Measurements from ENCODE around the gene WDR41. TPM values are rescaled to one million over a fixed set of nuclear protein-coding genes. Genes with fewer than 3 reads are reported as not detected.
"Not testable (repeated sequence)": the region's sequence is repeated elsewhere in the genome, so short reads cannot be mapped to it uniquely, and the experiment has no call there.

Gene WDR41
- total and polyA plus RNA-seq, 8 donors, result 11.4 to 103 (median 35.7) TPM

DNA sequence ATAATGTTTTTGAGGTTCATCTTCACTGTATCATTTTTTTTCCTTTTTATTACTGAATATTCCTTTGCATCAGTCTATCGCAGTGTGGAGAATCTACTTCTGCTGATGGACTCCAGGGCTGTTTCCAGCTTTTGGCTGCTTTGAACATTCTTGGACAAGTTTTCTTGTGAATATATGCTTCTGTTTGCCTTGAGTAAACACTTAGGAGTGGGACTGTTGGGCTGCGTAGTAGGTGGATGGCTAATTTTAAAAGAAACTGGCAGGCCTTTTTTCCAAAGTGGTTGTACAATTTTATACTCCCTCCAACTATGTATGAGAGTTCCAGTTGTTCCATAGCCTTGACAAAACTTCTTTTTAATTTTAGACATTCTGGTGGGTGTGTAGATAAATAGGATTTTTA is 102.4 kb downstream of the WDR41 start:
- TF ChIP-seq EP300 (IDR thresholded peaks at IDR 0.05) (no peak), POLR2AphosphoS5 (IDR thresholded peaks at IDR 0.05) (no peak), CTCF (IDR thresholded peaks at IDR 0.05) (no peak), POLR2A (IDR thresholded peaks at IDR 0.05) (no peak)
- intact Hi-C loops (cut with DNase I; ENCODE audit: low total_unique reads), result no loop called here
- H3K36me3 ChIP-seq, result no peaks in the 10 kb centered on the region
- H3K4me1 ChIP-seq, result peaks cover 0 to 21% (median 5%) of the 10 kb centered on the region in 4 donors
- H3K27me3 ChIP-seq, result no peaks in the 10 kb centered on the region
- peak overlapping the region in 1 of 5 donors; percentile 44 for H3K27ac ChIP-seq
- no peaks in the 10 kb centered on the region for H3K9me3 ChIP-seq
- no peak overlapping the region for H3K4me3 ChIP-seq
- WGBS, 5 donors, result 42 to 62% (median 52%) methylated on average over 2 of the region's 2 CpGs
- peak in 1 of 2 donors; percentile 34 for DNase-seq

DNA sequence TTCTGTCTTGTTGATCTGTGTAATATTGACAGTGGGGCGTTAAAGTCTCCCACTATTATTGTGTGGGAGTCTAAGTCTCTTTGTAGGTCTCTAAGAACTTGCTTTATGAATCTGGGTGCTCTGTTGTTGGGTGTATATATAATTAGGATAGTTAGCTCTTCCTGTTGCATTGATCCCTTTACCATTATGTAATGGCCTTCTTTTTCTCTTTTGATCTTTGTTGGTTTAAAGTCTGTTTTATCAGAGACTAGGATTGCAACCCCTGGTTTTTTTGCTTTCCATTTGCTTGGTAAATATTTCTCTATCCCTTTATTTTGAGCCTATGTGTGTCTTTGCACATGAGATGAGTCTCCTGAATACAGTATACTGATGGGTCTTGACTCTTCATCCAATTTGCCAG is 105.8 kb downstream of the WDR41 start:
- H3K27ac ChIP-seq; intact Hi-C loops (cut with DNase I; ENCODE audit: low total_unique reads); H3K36me3 ChIP-seq; H3K27me3 ChIP-seq; H3K4me3 ChIP-seq; DNase-seq; H3K9me3 ChIP-seq: not testable (repeated sequence)
- peaks cover 0 to 21% (median 5%) of the 10 kb centered on the region in 4 donors for H3K4me1 ChIP-seq
- 96 to 100% (median 98%) methylated on average over 1 of the region's 1 CpG for WGBS, 5 donors

DNA sequence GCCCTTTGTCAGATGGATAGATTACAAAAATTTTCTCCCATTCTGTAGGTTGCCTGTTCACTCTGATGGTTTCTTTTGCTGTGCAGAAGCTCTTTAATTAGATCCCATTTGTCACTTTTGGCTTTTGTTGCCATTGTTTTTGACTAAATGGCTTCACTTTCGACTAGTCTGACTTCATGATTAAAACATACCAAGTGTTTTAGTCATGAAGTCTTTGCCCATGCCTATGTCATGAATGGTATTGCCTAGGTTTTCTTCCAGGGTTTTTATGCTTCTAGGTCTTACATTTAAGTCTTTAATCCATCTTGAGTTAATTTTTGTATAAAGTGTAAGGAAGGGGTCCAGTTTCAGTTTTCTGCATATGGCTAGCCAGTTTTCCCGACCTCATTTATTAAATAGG is 108.8 kb downstream of the WDR41 start:
- WGBS, 5 donors, result 83 to 93% (median 89%) methylated on average over 2 of the region's 2 CpGs
- DNase-seq; intact Hi-C loops (cut with DNase I; ENCODE audit: low total_unique reads); H3K36me3 ChIP-seq; H3K27ac ChIP-seq; H3K9me3 ChIP-seq; H3K4me3 ChIP-seq; H3K4me1 ChIP-seq; H3K27me3 ChIP-seq: not testable (repeated sequence)

Other genes with a start within 250 kb of the WDR41 start
- gene OTP, start 146.4 kb upstream of the WDR41 start, total RNA-seq, result not detected
- gene OTP, start 146.4 kb upstream of the WDR41 start, polyA plus RNA-seq, result not detected